GM23338 (cell line): ENCODE results near the gene SLC51B. TPM values are rescaled to one million over a fixed set of nuclear protein-coding genes. Genes with fewer than 3 reads are reported as not detected.

ENCODE experiments used
- ATAC-seq: fragments of 200-7000 bp; cut with Tn5 transposase; 3 replicates; pipeline ENCODE4 v1.9.1; 2020
- DNase-seq: peaks from one replicate; pipeline ENCODE4 v3.0.0-alpha.2; 2015; ENCODE audit warnings: low spot score
- H2AFZ ChIP-seq: fragments of 200-600 bp; sonication (generic); 2 replicates; pipeline ENCODE4 v1.8.0; 2016; ENCODE audit warnings: antibody characterized with exemption, mild to moderate bottlenecking, moderate library complexity
- H3F3A ChIP-seq: fragments of 200-600 bp; sonication (generic); replicated peaks from 2 replicates; pipeline ENCODE4 v1.8.0; 2017; ENCODE audit warnings: antibody characterized with exemption, mixed run types, low read depth
- H3K27ac ChIP-seq: fragments of 200-600 bp; sonication (generic); 2 replicates; pipeline ENCODE4 v1.6.1; 2016; ENCODE audit warnings: low read depth
- H3K27me3 ChIP-seq: fragments of 200-600 bp; sonication (generic); 2 replicates; pipeline ENCODE4 v1.8.0; 2016; ENCODE audit warnings: mild to moderate bottlenecking, mixed run types, moderate library complexity; ENCODE audit not compliant: insufficient read depth
- H3K36me3 ChIP-seq: fragments of 200-600 bp; sonication (generic); 2 replicates; pipeline ENCODE4 v1.8.0; 2016; ENCODE audit warnings: mild to moderate bottlenecking; ENCODE audit not compliant: insufficient read depth
- H3K4me1 ChIP-seq: fragments of 200-600 bp; sonication (generic); 2 replicates; pipeline ENCODE4 v1.8.0; 2016; ENCODE audit warnings: mild to moderate bottlenecking, moderate library complexity; ENCODE audit not compliant: insufficient read depth
- H3K4me2 ChIP-seq: fragments of 200-600 bp; sonication (generic); 2 replicates; pipeline ENCODE4 v1.7.1; 2017; ENCODE audit warnings: mixed run types
- H3K4me3 ChIP-seq: fragments of 200-600 bp; sonication (generic); 2 replicates; pipeline ENCODE4 v1.6.1; 2016; ENCODE audit warnings: mixed run types
- H3K79me2 ChIP-seq: fragments of 200-600 bp; sonication (generic); replicated peaks from 2 replicates; pipeline ENCODE4 v1.8.0; 2017; ENCODE audit warnings: mild to moderate bottlenecking; ENCODE audit not compliant: insufficient read depth
- H3K9me2 ChIP-seq: fragments of 200-600 bp; sonication (generic); 2 replicates; pipeline ENCODE4 v1.8.0; 2017; ENCODE audit not compliant: insufficient read depth
- H4K20me1 ChIP-seq: fragments of 200-600 bp; sonication (generic); replicated peaks from 2 replicates; pipeline ENCODE4 v1.8.0; 2017; ENCODE audit warnings: mild to moderate bottlenecking; ENCODE audit not compliant: insufficient read depth
- H3K27ac Mint-ChIP-seq: 2 replicates; pipeline ENCODE4 v1.8.0; 2020; ENCODE audit warnings: inconsistent platforms, mild to moderate bottlenecking, moderate library complexity, mixed read lengths
- H3K27me3 Mint-ChIP-seq: 3 replicates; pipeline ENCODE4 v1.8.0; 2022; ENCODE audit warnings: low read depth, mild to moderate bottlenecking, moderate library complexity, mixed read lengths, inconsistent platforms; ENCODE audit not compliant: insufficient read depth, poor library complexity
- H3K36me3 Mint-ChIP-seq: 3 replicates; pipeline ENCODE4 v1.8.0; 2021; ENCODE audit warnings: low read depth, mild to moderate bottlenecking, inconsistent platforms, moderate library complexity, mixed read lengths
- H3K4me1 Mint-ChIP-seq: 3 replicates; pipeline ENCODE4 v1.8.0; 2020; ENCODE audit warnings: mild to moderate bottlenecking, inconsistent platforms, mixed read lengths
- H3K4me3 Mint-ChIP-seq: 3 replicates; pipeline ENCODE4 v1.8.0; 2021; ENCODE audit warnings: moderate library complexity, mild to moderate bottlenecking, inconsistent platforms, mixed read lengths
- H3K9me3 Mint-ChIP-seq: 3 replicates; pipeline ENCODE4 v1.8.0; 2020; ENCODE audit warnings: moderate library complexity, mild to moderate bottlenecking, inconsistent platforms, mixed read lengths
- CREB1 ChIP-seq: fragments of 250-450 bp; sonication (Bioruptor Pico); IDR thresholded peaks from 2 replicates; pipeline ENCODE4 v1.5.0; 2020; ENCODE audit warnings: low read depth, mild to moderate bottlenecking, moderate library complexity
- CTCF ChIP-seq, 2 experiments: fragments of 200-600 bp in 1 of 2; sonication (generic) in 1 of 2; conservative IDR thresholded peaks; 2 replicates each; pipeline versions ENCODE4 v1.5.1 to v1.6.1; 2016 to 2017; ENCODE audit warnings: antibody characterized with exemption in 2 of 2, low read depth in 2 of 2, mild to moderate bottlenecking in 2 of 2, moderate library complexity in 1 of 2
- ETS1 ChIP-seq: IDR thresholded peaks from 2 replicates; pipeline ENCODE4 v1.6.1; 2016; ENCODE audit warnings: antibody characterized with exemption
- EZH2 ChIP-seq: fragments of 200-600 bp; sonication (generic); IDR thresholded peaks from one replicate; pipeline ENCODE4 v1.8.0; 2017; ENCODE audit warnings: antibody characterized with exemption, mild to moderate bottlenecking, low read depth; ENCODE audit not compliant: unreplicated experiment
- EZH2phosphoT487 ChIP-seq: fragments of 200-600 bp; sonication (generic); IDR thresholded peaks from one replicate; pipeline ENCODE4 v1.8.1; 2018; ENCODE audit warnings: antibody characterized with exemption; ENCODE audit not compliant: unreplicated experiment
- JUNB ChIP-seq: IDR thresholded peaks from one replicate; pipeline ENCODE4 v1.6.1; 2016; ENCODE audit warnings: antibody characterized with exemption; ENCODE audit not compliant: unreplicated experiment
- NANOG ChIP-seq: IDR thresholded peaks from 2 replicates; pipeline ENCODE4 v1.6.1; 2016; ENCODE audit warnings: antibody characterized with exemption, borderline replicate concordance
- POLR2AphosphoS5 ChIP-seq: IDR thresholded peaks from 2 replicates; pipeline ENCODE4 v1.6.1; 2016; ENCODE audit warnings: antibody characterized with exemption, low read depth
- REST ChIP-seq: IDR thresholded peaks from one replicate; pipeline ENCODE4 v1.6.1; 2018; ENCODE audit warnings: antibody characterized with exemption; ENCODE audit not compliant: unreplicated experiment
- STAT1 ChIP-seq: IDR thresholded peaks from one replicate; pipeline ENCODE4 v1.6.1; 2016; ENCODE audit warnings: antibody characterized with exemption; ENCODE audit not compliant: unreplicated experiment
- ZNF114 ChIP-seq: fragments of 250-450 bp; sonication (Bioruptor Pico); IDR thresholded peaks from 2 replicates; pipeline ENCODE4 v1.5.0; 2020; ENCODE audit warnings: mild to moderate bottlenecking, moderate library complexity
- ZNF331 ChIP-seq: fragments of 250-450 bp; sonication (Bioruptor Pico); IDR thresholded peaks from 2 replicates; pipeline ENCODE4 v1.5.0; 2020; ENCODE audit warnings: low read depth, mild to moderate bottlenecking, moderate library complexity
- ZNF462 ChIP-seq: fragments of 250-450 bp; sonication (Bioruptor Pico); IDR thresholded peaks from 2 replicates; pipeline ENCODE4 v1.5.0; 2020; ENCODE audit warnings: mild to moderate bottlenecking, moderate library complexity
- polyA plus RNA-seq: library from polyadenylated mRNA; unstranded; fragments of >200 nt; fragmentation: Nextera tagmentation; extraction: Ambion mirVana; gene quantifications from 2 replicates; pipeline ENCODE4 v1.2.1, GENCODE V29; 2016
- total RNA-seq: library from RNA; depleted of rRNA; stranded (reverse); fragments of >200 nt; shearing (Covaris generic); gene quantifications from 2 replicates; pipeline ENCODE4 v1.2.3, GENCODE V29; 2014

SLC51B gene
- total and polyA plus RNA-seq, 2 experiments from 2014 or later: not detected

- peaks cover 4% of the 10 kb centered on the region for H3K27me3 Mint-ChIP-seq
- ATAC-seq (no peak), DNase-seq (no peak)
- H3K27ac Mint-ChIP-seq: no peak overlapping the region
- Histone ChIP-seq H3F3A (no peaks in the 10 kb centered on the region), H3K27ac (no peak overlapping the region), H3K36me3 (no peaks in the 10 kb centered on the region), H3K4me3 (no peak overlapping the region), H3K27me3 (no peaks in the 10 kb centered on the region), H3K79me2 (no peaks in the 10 kb centered on the region), H3K4me1 (no peaks in the 10 kb centered on the region), H4K20me1 (no peaks in the 10 kb centered on the region), H2AFZ (no peak overlapping the region), H3K4me2 (no peak overlapping the region), H3K9me2 (no peaks in the 10 kb centered on the region)
- no peak for TF ChIP-seq STAT1
- TF ChIP-seq EZH2: no peak
- TF ChIP-seq CREB1 (CRISPR knock-in tag): no peak
- TF ChIP-seq JUNB: no peak
- no peak for TF ChIP-seq ETS1
- no peak for TF ChIP-seq POLR2AphosphoS5
- no peak for TF ChIP-seq REST
- TF ChIP-seq NANOG: no peak
- no peak for TF ChIP-seq EZH2phosphoT487
- no peak for TF ChIP-seq ZNF114 (CRISPR knock-in tag)
- no peak for TF ChIP-seq CTCF (conservative IDR thresholded peaks at IDR 0.05; ENCODE audit: low read depth in 2 of 2)
- no peak for TF ChIP-seq ZNF462 (CRISPR knock-in tag)
- TF ChIP-seq ZNF331 (CRISPR knock-in tag): no peak
- H3K9me3 Mint-ChIP-seq: no peaks in the 10 kb centered on the region
- H3K4me1 Mint-ChIP-seq: no peaks in the 10 kb centered on the region; the same call in 2 of the 3 replicates
- H3K4me3 Mint-ChIP-seq: no peak overlapping the region
- H3K36me3 Mint-ChIP-seq: peaks cover 2% of the 10 kb centered on the region; the same call in 1 of the 3 replicates
Measured at GRCh38 chr15:65059369-65059750, 14.2 kb downstream of the SLC51B start.
